NCI-H82 treated with DMSO at 0.1 percent for 48 hours (cell line): ENCODE measurements around the gene CDH23.

Experiments
- DNase-seq: peaks from one replicate; lab custom pipeline; 2025; ENCODE audit not compliant: unreplicated experiment; lab: John Stamatoyannopoulos, UW

Gene CDH23

GRCh38 chr10:71761541-71762113 is 364.9 kb downstream of the CDH23 start:
- no peak for DNase-seq

- DNase-seq = no peak
Measured at GRCh38 chr10:71762324-71762723, 365.6 kb downstream of the CDH23 start.

GRCh38 chr10:71763352-71764127 is 366.8 kb downstream of the CDH23 start:
- DNase-seq = no peak

GRCh38 chr10:71765176-71765904 is 368.6 kb downstream of the CDH23 start:
- DNase-seq = no peak

- no peak for DNase-seq
Measured at GRCh38 chr10:71765906-71766716, 369.4 kb downstream of the CDH23 start.

- DNase-seq = no peak
Measured at GRCh38 chr10:71766717-71767419, 370.1 kb downstream of the CDH23 start.

DNA sequence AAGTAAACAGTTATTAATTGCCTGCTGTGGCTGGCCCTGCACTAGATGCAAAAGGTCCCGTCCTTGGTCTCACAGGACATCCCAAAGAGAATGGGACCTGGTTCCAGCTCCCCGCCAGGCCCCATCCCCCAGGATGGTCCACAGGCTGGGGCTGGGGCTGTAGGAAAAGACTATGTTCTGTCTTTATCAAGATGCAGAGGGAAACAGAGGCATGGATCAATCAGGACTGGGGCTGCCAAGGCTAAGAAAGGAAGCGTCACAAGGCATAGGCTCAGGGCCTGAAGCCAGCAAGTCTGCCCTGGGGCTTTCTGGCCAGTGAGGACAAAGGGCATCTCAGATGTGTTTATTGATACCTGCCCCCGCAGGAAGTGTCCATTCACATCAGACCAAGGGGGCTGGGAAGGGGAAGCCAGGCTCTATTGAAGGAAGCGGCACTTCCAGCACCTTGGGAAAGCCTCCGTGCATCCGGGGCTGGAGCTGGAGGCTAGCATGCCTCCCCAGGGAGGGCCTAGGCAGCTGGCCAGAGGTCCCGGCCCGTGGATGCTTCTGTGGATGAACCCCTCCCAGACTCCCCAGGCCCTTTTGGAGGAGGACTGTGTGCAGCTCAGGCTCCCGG is 370.8 kb downstream of the CDH23 start:
- no peak for DNase-seq

DNA sequence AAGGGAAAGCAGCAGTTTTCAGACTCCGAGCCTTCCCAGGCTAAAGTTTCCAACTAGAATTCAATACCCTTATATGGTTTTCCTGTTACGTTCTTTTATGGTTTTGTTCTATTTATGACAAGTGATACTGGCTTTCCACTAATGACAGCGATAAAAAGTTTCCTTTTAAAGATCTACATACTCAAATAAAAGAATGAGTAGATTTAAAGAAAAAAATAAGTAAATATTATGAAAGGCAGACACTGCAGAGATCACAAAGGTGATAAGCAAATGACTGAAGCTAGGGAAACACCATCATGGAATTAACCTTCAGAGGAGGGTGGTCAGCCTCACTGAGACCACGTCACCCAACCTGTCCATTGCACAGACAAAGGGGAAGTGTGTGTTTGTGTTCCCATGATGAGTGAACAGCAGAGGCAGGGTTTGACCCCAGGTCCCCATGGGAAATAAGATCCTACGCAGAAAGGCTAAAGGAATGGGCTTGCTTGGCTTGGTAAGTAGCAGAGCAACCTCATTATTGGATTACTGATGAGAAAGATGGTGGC is 372.6 kb downstream of the CDH23 start:
- DNase-seq = no peak

GRCh38 chr10:71770255-71770654 is 373.5 kb downstream of the CDH23 start:
- DNase-seq = no peak

DNA sequence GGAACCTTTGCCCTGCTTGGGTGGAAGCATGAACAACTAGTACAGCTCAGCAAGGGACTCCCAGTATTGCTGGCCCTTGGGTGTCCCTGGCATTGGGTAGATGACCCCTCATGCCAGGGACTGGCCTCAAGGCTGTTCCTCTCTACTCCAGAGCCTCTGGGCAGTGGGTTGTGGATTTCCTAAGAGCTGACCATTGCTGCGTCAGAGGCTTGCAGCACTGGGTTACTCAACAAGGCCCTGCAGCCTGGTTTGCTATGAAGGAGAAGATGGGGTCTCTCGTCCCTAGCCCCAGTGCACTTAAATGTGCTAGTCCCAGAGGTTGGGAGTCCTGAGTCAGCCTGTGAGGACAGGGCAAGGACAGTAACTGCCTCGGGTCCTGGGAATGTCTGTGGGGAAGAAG is 374.1 kb downstream of the CDH23 start:
- DNase-seq = no peak

DNA sequence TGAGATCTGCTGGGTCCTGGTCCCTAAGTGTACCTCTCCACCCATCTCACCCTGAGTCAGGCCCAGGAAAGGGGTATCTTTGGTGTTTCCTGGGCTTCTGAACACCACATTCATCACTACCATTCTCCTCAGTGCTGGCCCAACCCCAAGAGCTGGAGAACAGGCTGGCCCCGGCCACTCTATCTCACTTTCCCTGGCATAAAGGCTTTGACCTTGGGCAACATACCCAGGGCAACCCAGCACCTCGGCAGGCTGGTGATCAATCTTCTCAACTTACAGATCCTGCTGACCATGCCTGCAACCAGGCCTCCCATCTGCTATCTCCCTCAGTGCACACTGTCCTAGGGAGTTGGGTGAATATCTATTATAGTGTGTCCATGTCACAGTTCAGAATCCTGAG is 374.5 kb downstream of the CDH23 start:
- DNase-seq = no peak

GRCh38 chr10:71771821-71772617 is 375.3 kb downstream of the CDH23 start:
- DNase-seq = no peak

GRCh38 chr10:71772832-71773220 is 376.1 kb downstream of the CDH23 start:
- DNase-seq = no peak

DNA sequence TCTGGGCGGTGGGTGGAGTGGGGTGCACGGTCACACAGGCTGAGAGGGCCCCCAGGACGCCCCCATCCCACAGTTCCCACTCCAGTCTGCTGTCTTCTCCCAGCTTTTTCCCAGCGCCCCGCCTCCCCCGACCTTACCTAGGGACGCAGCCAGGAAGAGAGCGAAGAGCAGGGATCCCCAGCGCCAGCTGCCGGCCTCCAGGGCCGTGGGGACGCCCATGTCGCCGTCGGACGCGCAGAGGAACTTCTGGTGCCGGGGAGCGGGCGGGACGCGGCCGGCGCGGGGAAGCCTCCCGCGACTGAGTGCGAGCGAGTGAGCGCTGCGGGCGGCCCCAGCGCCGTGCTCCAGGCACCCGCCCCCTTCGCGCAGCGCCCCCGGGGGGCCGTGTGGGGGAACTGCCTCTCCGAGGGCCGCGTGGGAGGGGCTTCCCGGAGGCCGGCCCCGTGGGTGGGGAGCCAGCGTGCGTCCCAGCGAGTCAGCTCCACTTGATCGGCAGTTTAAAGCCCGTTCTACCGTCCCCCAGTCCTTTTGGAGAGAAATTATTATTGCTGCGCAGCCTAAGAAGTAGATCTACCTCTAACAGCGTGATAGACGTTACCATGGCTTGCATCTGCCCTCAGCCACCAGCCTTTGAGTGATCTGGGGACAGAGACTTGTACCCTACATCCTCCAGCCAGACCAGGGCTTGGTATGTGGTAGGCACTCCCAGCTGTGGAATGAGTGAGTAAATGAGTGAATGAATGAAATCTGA is 376.7 kb downstream of the CDH23 start, which contains the start of gene VSIR:
Gene VSIR (minus strand): TSS at position 300 of the 751 bp plus-strand sequence. CDS start 81 bp downstream, at position 219.
- no peak for DNase-seq

DNA sequence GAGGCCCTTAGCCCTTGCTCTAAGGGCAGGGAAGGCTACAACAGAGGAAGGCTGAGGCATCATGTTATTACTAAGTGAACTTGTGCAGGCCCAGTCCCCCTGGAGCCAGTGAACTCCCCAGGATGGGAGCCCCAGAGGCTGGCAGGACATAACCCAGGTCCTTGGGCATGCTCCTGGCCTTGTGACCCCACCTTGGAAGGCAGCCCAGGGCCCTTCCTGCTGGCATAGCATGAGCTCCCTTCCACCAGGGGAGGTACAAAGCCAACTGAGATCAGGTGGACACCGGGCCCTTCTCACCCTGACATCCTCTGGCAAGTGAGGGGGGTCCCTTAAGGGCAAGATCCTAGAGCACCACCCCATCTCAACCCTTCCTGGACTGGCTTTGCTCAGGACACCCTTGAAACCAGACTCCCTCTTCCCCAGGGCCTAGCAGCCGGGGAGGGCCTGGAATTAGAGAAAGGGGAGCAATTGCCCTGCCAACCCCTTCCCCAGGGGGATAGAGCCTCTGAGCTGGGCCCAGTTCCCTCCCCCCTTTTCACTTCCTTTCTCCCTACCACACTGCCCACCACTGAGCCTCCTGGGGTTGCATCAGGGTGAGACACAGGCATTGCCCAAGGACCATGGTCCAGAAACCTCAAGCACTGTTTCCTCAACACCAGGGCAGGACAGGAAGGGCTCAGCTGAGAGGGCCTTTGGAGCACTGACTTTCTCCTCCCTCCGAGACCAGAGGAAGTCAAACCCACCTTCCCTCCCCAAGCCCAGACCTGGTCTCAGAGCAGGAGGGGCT is 378.4 kb downstream of the CDH23 start:
- no peak for DNase-seq

DNA sequence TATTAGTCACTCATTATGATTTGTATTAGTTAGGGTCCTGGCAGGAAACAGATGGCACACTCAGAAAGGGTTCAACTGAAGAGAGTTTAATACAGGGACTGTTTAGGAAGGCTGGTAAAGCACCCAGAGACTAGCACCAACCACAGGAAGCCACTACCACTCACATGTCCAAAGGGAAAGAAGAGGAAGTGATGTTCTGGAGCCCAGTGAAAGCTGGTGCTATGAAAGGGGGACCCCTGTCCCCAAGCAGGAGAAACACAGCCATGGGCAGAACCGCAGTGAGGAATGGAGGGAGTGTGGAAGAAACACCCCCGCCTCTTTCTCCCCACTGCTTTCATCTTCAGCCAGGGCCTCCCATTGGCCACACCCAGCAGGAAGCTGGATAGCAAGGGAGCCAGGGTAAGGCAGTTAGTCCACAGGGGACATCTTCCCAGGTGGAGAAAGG is 379.8 kb downstream of the CDH23 start:
- DNase-seq = no peak

GRCh38 chr10:71777213-71777985 is 380.7 kb downstream of the CDH23 start:
- no peak for DNase-seq
